Choroid plexus epithelial cell (primary cell): ENCODE results near the gene NMNAT3.

Experiments used
- DNase-seq: peaks from one replicate; pipeline ENCODE4 v3.0.0-alpha.2; 2010; ENCODE audit warnings: low read depth
- H3K4me3 ChIP-seq: 2 replicates; pipeline ENCODE4 v1.5.1; 2011; ENCODE audit warnings: low read depth, mild to moderate bottlenecking, control low read depth, low read length, moderate library complexity
- TF ChIP-seq, protein P1 (sequence below): conservative IDR thresholded peaks from 2 replicates; pipeline ENCODE4 v1.5.1; 2011; ENCODE audit warnings: low read depth, mild to moderate bottlenecking, control low read depth, inconsistent platforms, low read length, moderate library complexity

Gene NMNAT3

DNA sequence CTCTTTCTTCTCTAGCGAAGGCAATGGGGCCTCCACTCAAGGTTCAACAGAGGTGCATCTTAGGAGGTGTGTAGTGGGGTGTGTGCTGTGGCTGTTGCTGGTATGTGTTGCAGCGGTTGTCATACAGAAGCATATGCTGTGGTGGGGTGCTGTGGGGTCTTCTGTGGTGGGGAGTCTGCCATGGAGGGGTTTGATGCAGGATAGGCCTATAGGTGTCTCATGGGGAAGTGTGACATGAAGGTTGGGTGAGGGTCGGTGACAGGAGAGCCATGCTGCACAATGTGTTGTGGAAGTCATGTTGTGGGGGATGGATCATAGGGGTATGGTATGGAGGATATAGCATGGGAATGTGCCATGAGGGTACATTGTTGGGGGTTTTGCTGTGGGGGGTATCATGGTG, 20.3 kb downstream of the NMNAT3 start:
- DNase-seq = no peak
- no peak overlapping the region for H3K4me3 ChIP-seq
- TF ChIP-seq, protein P1, sequence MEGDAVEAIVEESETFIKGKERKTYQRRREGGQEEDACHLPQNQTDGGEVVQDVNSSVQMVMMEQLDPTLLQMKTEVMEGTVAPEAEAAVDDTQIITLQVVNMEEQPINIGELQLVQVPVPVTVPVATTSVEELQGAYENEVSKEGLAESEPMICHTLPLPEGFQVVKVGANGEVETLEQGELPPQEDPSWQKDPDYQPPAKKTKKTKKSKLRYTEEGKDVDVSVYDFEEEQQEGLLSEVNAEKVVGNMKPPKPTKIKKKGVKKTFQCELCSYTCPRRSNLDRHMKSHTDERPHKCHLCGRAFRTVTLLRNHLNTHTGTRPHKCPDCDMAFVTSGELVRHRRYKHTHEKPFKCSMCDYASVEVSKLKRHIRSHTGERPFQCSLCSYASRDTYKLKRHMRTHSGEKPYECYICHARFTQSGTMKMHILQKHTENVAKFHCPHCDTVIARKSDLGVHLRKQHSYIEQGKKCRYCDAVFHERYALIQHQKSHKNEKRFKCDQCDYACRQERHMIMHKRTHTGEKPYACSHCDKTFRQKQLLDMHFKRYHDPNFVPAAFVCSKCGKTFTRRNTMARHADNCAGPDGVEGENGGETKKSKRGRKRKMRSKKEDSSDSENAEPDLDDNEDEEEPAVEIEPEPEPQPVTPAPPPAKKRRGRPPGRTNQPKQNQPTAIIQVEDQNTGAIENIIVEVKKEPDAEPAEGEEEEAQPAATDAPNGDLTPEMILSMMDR = no peak

DNA sequence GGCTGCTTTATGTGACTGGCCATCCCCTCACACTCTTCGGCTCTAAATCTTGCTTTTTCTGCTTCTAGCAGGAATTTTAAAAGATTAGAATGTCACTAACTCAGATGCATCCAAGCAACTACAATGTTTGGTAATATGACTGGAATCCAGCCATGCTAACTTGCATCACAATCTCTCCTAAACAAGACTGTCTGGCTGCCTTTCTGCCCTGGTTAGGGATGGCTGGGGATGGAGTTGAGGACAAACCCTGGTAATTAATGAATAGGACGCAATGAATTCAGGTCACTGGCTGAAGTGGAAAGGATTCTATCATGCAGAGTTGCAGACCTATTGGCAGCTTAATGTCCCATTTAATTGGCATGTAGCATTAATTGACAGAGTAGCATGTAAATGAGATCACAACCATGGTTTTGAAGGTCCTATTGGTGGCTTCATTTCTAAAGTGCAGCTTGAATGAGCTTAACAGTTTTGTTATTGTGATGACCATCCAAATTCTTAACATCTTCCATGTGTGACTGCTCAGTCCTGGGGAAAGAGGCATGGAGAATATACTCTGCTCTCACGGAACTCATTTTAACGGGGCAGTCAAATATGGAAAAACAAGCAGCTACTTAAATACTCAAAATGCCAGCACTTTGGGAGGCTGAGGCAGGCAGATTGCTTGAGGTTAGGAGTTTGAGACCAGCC, 21.7 kb downstream of the NMNAT3 start:
- H3K4me3 ChIP-seq = no peak overlapping the region
- TF ChIP-seq, protein P1 = no peak
- DNase-seq = peak; percentile 32

GRCh38 chr3:139654637-139655365, 23.0 kb downstream of the NMNAT3 start:
- TF ChIP-seq, protein P1 = no peak
- DNase-seq = no peak
- H3K4me3 ChIP-seq = no peak overlapping the region

DNA sequence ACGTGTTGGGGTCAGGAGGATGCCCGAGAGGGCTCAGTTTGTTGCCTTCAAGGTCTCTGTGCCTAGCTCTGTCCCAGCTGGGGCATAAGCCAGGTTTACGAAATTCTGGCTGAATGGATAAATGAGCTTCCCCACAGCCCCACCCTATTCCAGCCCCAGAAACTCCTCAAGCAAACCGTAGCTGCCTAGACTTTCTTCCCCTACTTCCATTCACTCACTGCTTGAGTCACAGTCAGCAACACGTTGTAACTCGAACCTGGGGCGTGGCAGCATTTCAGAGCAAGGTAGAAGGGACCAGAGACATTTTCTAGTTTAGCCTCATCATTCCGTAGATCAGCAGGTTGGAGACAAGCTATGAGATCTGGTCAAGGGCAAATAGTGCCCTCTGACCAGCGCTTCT, 24.2 kb downstream of the NMNAT3 start:
- H3K4me3 ChIP-seq = no peak overlapping the region
- TF ChIP-seq, protein P1 = no peak
- DNase-seq = no peak

GRCh38 chr3:139652561-139652960, 25.2 kb downstream of the NMNAT3 start:
- TF ChIP-seq, protein P1 = no peak
- DNase-seq = no peak
- no peak overlapping the region for H3K4me3 ChIP-seq

DNA sequence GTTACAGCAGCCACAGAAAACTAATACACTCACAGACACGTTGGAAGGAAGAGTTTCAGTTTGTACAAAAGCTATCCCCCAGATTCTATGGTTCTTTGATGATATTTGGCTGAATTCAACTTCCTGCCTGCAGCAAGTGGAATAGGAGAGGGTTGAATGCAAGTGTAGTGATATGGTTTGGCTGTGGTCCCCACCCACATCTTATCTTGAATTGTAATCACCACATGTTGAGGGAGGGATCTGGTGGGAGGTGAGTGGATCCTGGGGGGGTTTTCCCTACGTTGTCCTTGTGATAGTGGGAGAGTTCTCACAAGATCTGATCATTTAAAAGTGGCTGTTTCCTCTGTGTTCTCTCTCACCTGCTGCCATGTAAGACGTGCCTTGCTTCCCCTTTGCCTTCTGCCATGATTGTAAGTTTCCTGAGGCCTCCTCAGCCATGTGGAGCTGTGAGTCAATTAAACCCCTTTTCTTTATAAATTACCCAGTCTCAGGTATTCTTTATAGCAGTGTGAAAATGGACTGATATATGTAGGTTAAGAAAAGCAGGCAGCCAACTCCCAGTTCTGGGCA, 29.8 kb downstream of the NMNAT3 start:
- TF ChIP-seq, protein P1 = no peak
- DNase-seq = no peak
- no peak overlapping the region for H3K4me3 ChIP-seq

- DNase-seq = no peak
- no peak overlapping the region for H3K4me3 ChIP-seq
Measured at GRCh38 chr3:139646512-139646911, 31.3 kb downstream of the NMNAT3 start.

More at GRCh38 chr3:139646512-139646911, 31.3 kb downstream of the NMNAT3 start:
- TF ChIP-seq, protein P1 = no peak
